Ramos (cell line): ENCODE measurements around the gene SLC6A11.

ENCODE experiments used
- in situ Hi-C: fragments of 300-500 bp; cut with MboI; formaldehyde crosslinking; loops from one replicate; pipeline ENCODE4 v1.14.3; 2022; ENCODE audit warnings: low sequenced_read_pairs; ENCODE audit not compliant: unreplicated experiment

The SLC6A11 gene

DNA sequence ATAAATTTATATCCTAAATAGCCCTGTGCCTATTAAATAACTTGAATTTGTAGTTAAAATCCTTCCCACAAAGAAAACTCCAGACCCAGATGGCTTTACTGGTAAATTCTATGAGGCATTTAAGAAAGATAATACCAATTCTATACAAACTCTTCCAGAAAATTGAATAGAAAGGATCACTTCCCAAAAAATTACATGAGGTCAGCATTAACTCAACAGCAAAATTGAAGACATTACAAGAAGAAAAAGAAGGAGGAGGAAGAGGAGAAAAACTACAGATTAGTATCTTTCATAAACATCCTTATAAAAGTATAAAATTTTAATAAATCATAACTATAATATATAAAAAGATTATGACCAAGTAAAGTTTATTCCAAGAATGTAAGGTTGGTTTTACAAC, 29.4 kb upstream of the SLC6A11 start:
- in situ Hi-C loops: no loop called here

DNA sequence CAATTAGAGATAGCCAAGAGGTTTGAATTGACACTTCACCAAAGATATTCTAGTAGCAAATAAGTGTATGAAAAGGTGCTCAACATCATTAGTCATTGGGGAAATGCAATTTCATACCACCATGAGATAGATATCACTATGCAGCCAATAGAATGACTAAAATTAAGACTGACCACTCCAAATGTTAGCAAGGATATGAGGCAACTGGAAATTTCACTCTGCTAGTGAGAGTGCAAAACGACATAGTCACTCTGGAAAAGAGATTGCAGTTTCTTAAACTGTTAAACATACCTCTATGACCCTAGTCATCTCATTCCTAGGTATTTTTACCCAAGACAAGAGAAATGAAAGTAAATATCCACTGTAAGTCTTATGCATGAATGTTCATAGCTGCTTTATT, 27.6 kb upstream of the SLC6A11 start:
- in situ Hi-C loops: no loop called here

DNA sequence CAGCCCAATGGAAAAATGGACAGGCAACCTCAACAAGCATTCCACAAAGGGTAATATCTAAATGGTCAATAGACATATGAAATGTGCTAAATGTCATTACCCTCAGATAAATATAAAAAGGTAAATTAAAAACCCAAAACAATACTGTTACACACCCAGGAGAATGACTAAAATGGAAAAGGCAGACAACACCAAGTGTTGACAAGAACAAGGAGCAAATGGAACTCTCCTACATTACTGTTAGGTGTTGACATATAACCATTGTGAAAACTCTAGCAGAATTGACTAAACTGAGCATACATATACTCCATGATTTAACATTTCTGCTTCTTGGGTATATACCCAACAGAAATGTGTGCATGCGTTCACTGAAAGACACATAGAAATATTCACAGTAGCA, 25.3 kb upstream of the SLC6A11 start:
- in situ Hi-C loops: no loop called here

DNA sequence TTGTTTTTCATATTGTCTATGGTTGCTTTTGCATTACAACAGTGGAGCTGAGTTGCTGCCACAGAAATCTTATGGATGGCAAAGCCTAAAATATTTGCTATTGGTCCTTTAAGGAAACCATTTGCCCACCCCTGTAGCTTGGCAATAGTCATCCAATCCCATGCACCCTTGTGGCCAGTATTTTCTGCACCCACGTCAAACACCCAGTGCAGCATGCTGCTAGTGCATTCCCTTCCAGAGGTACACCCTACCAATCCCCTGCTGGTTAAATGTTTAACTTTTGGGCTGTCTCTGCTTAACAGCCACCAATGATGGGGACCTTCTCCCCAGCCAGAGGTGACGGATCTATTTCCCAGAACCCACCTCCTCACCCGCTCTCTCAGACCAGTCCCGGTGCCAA, 23.8 kb upstream of the SLC6A11 start:
- in situ Hi-C loops: no loop called here

DNA sequence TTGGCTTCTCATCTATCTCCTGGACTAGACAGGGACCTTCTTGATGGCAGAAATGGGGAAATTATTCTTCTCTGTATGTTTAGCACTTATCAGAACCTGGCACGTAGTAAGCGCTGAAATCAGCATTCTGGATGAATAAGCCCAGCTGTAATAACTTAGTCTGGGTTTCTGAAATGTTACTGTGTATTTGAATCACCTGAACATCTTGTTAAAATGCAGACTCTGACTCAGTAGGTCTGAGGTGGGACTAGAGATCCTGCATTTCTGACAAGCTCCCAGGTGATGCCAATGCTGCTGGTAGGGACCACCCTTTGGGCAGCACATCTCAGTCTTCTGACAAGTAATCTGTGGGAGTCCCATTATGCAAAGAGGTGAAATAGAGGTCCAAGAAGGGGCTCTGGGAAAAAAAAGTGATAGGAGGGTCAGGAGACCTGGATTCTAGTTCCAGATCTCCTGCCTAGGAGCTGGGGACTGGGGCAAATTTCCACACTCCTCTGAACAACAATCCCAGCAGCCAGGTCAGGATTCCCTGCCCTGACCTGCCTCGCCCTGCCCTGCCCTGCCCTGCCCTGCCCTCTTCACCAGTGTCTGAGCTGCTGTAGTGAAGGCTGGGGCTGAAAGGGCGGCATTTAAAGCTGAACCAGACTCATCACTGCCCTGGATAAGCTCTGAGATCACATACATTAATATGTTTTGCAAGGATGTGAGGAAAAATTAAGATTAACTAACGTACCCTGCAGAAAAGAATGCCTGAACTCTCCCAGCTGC, 17.2 kb upstream of the SLC6A11 start:
- in situ Hi-C loops: no loop called here

DNA sequence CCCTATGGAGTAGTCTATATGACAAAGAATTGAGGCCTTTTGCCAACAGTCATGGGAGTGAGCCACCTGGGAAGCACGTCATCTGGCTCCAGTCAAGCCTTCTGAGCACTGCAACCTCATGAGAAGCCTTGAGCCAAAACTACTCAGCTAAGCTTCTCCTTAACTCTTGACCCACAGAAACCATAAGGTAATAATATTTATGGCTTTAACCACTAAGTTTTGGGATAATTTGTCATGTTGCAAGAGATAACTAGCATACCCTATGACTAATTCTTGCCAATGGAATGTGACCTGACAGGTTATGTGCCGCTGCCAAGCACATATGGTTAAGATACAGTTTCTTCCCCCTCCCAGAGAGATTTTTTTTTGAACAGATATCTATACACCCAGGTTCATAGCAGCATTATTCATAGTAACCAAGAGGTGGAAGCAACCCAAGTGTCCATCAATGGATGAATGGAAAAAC, 11.8 kb upstream of the SLC6A11 start:
- in situ Hi-C loops: no loop called here

DNA sequence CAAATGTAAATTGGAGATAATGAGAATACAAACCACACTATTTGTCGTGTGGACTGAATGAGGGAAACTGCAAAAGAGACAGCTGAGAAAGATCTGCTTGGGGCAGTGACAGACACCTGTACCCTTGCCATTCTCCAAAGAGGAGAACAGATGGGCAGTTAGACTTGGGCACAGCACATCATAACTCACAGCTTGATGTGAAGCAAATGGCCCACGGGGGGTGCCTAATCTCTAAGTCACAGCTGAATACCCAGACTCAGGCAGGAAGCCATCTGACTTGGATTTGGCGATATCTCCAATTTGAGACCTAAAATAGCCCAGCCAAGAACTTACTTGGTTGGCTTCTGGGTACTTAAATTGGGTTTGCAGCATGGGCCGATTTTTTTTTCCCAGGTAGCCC, 10.0 kb upstream of the SLC6A11 start:
- in situ Hi-C loops: no loop called here

DNA sequence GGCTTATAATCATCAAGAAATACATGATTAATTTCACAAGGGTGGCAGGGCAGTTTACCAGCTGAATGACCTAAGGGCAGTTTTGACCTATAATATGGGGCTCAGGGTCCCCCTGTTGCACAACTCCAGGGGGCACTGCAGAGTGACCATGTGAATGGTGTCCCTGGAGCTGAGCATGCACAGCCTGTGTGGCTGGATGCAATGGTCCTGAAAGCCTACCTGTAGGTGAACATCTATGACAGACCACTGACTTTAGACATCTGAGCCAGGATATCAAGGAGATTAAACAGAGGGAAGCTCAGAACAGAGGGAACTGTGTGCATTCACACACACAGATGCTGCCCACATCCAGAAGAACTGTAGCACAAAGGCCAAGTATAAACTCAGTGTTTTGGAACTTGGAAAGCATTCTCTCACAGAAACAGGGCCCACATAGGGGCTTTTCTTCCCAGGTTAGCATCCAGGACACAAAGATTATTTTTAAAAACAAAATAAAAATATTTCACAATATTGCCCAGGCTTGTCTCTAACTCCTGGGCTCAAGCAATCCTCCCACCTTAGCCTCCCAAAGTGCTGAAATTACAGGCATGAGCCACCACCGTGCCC, 7.8 kb upstream of the SLC6A11 start:
- in situ Hi-C loops: no loop called here

DNA sequence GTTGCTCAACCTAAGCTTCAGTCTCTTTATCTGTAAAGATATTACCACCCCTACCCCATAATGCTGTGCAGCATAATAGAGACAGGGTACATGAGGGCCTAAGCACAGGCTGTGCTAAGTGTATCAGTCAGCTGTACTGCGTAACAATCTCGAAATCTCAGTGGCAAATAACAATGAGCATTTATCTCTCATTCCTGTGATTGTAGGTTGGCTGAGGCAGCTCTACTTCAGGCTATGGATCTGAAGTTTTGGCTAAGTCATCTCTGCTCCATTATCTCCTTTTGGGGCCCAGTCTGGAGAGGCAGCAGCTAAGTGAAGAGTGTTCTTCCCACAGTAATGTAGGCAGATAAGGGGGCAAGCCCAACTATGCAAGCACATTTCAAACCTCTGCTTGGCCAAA, 7.1 kb upstream of the SLC6A11 start:
- in situ Hi-C loops: no loop called here

DNA sequence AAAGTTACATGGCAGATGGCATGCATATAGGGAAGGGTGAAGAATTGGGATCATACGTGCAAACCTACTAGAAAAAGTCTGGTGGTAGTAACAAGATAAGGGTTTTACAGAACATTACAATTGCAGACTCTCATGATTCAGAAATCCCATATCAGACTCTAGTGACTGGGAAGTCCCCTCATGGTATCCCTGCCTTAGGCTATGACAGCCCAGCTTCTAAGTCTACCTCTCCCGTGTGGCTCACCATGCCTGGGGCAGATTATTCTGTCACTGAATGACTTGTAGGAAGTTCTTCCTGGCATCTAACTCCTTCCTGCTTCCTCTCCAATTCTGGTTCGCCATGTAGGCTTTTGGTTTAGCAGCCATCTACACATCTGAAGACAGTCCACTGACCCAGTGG, 5.7 kb upstream of the SLC6A11 start:
- in situ Hi-C loops: no loop called here

DNA sequence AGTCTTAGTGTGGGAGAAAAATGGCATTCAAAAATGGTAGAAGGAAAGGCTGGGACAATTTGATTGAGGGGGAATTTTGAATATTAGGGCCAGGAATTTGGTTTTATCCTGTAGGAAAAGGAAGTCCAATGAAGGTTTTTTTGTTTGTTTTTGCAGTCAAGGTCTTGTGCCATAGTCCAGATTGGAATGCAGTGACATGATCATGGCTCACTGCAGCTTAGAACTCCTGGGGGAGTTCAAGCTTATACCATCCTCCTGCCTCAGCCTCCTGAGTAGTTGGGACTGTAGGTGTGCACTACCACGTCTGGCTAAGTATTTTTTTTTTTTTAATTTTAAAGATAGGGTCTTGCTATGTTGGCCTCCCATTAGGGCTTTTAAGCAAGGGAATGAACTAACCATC, 2.6 kb upstream of the SLC6A11 start:
- in situ Hi-C loops: no loop called here

DNA sequence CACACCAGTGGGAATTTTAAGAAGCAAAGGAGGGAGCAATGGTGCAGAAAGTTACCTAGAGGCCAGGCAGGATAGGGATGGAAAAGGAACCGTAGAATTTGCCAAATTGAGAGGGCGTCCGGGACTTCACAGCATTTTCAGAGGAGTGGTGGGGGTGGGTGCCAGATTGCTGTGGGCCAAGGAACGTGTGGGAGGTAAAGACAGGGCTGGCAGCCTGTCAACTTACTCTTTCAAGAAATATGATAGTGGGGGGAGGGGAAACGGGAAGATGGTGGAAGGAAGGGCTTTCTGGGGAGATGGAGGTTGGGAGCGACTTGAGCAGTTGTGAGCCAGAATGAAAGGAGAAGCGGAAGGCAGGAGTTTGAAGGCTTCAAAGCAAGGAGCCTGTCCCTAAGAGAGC, 1.4 kb upstream of the SLC6A11 start:
- in situ Hi-C loops: no loop called here

DNA sequence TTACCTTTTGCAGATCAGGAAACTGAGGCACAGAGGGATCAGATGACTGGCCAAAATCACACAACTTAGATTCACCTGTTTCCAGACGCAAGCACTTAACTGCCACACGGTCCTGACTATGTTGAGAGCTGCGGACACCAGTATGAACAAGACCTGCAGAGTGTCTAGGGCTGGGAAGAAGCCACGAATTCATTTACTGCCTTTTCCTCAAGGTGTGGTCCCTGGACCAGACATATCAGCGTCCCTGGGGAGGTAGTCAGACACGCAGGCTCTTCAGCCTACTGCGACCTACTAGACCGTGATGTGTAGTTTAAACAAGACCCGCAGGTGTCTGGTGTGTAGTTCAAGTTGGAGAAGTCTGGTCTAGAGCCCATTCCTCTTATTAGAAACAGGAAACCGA, 541 bp upstream of the SLC6A11 start:
- in situ Hi-C loops: no loop called here

DNA sequence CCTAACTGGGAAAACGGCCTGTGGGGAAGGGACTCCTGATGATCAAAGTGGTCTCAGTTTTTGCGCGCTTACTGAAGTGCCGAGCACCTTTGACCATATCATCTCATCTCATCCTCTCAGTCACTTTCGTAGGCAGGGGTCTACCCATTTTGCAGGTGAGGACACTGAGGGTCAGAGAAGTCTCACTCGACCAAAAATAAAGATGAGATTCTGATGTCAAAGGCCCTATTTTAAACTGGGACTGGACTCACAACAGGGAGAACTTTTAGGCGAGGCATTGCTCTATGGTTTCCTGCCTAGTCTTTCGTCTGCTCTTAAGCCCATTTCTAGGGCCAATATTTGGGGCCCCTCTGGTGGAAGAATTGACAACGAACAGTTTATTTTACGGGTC, 830 bp downstream of the SLC6A11 start:
- in situ Hi-C loops: no loop called here

DNA sequence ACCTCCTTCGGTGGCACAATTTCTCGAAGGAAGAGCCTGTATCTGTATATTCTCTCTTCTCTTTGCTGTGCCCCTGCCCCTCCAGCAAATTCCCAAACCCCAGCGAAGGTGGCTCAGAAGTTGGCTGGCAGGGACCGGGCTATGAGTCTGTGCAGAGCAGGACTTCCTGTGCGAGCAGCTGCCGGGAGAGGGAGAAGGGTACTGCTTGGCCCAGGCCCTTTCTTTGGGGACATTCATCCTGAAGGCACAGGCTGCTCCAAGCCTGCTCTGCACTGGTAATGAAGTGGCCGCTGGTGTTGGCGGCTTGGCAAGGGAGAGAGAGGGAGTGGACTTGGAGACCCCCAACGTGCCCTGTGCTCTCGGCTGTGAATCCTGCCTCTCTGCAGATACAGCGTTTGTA, 1.5 kb downstream of the SLC6A11 start:
- in situ Hi-C loops: no loop called here

DNA sequence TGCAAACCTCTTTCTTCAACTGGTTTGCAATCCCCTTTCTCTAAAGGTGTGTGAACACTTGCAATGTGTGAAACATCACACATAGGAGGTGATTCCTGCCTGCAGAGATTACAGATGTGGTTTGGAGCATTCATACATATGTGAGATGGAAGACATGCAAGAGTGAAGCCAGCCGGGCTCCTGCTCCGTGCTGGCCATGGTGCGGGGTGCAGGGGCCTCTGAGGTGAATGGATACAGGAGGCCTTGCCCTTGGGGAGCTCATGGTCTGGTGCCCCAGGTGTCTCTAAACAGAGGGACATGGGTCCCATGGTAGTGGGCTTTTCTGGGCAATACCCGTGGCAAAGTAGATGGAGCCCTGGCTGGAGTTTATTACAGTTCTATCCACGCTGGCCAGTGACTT, 6.0 kb downstream of the SLC6A11 start:
- in situ Hi-C loops: no loop called here

DNA sequence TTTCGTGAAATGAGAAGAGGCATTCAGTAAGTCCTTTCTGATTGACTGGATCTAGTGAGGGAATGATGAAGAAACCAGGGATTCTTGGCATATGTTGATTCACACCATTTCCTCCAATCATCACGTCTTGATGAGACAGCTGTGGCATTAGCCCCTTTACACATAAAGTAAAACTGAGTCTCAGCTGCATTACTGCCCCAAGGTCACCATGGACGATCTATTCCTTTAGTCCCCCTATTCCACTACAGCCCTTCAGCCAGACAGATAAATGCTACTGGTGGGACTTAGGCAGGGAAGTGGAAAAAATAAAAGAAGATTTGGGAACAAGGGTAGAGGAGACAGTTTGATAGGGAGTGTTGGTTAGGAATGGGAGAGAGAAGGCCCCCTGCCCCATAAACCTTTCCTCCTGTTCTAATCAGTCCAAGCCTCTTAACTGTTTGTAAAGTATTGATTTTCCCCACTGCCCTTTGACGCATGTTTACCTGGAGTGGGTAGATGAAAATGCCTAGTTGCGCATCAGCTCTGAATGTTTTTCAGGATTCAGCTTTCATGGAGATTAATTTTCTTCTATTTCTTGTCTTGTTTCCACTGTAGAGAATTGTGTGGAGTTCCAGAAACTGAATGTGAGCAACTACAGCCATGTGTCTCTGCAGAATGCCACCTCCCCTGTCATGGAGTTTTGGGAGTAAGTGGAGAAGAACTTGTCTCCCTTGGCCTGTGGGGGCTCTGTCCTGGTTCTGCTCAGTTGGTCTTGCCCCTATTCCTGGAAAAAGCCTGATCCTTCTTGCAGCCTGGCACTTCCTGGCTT, 6.9 kb downstream of the SLC6A11 start:
- in situ Hi-C loops: no loop called here

DNA sequence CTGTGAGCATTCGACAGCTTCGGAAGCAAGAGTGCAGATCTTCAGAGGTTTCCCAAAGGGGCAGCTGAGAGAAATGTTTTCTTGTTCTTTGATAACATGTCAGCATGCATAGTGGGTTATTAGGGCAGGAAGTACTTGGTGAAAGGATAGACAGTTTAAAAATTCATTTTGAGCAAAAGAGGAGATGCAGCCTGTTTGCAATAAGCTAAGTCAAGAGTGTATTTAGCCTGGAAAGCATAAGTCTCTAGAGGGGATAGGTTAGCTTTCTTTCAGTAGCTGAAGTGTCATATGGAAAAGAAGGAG, 7.4 kb downstream of the SLC6A11 start:
- in situ Hi-C loops: no loop called here

DNA sequence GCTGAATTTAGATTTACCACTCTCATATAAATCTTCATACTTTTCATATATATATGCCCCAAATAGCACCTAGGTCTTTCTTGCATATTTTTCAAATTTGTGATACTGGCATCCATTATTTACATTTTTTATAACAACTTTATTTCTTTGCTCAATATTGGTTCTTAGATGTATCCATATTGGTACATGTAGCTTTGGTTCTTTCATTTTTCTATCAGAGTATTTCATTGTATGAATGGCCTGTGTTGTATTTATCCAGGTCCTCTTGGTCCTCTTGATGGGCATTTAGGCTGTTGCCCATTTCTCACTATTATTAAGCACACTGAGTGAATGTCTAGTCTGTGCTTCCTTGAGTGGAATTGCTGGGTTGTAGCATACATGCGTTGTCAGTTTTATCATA, 8.4 kb downstream of the SLC6A11 start:
- in situ Hi-C loops: no loop called here

DNA sequence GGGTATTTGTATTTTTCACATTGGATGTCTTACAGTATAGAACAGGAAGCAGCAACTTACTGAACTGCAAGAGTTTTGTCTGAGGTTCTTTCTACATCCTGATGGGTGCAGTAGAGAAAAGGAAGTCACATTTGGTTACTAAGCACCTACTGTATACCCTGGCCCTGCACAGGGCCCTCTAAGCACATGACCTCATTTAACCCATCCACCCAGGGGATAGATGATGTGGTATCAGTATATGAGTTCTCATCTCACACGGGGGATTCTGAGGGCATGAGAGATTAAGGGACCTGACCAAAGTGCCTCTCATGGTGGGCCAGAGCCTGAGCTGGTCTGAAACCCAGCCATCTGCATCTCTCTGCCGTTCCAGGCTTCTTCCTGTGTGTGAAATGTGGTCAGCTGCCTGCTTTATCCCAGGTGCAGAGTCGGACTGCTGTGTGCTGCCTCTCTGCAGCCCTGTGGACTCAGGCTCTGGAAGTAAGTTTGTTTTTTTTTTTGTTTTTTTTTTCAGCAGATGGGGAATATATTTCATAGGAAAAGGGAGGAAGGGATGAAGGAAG, 17.9 kb downstream of the SLC6A11 start:
- in situ Hi-C loops: no loop called here

DNA sequence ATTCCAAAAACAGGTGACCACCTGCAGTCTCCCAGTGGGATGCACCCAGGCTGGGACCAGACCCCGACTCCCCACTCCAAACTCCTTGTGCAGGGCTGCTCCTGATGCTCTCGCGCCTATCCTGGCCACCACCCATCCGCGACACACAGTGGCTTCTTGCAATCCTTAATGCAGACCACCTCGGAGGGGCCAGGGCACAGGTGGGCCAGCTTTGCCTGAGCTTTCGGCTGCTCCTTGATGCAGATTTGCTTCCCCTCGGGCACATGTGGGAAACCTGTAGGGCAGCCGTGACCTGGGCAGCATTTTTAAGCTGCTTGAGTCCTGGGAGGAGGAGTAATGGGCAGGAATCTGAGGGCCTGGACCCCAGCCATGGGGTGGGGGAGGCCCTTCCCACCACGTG, 18.9 kb downstream of the SLC6A11 start:
- in situ Hi-C loops: no loop called here
